GM12801 (cell line): Measurements from ENCODE around the gene ZNF575.

ENCODE experiments used
- TF ChIP-seq, protein P1 (sequence below): IDR thresholded peaks from one replicate; pipeline ENCODE4 v1.5.1; 2011; ENCODE audit warnings: control low read depth; ENCODE audit not compliant: insufficient read length; ENCODE audit errors: extremely low read depth

ZNF575 gene

DNA sequence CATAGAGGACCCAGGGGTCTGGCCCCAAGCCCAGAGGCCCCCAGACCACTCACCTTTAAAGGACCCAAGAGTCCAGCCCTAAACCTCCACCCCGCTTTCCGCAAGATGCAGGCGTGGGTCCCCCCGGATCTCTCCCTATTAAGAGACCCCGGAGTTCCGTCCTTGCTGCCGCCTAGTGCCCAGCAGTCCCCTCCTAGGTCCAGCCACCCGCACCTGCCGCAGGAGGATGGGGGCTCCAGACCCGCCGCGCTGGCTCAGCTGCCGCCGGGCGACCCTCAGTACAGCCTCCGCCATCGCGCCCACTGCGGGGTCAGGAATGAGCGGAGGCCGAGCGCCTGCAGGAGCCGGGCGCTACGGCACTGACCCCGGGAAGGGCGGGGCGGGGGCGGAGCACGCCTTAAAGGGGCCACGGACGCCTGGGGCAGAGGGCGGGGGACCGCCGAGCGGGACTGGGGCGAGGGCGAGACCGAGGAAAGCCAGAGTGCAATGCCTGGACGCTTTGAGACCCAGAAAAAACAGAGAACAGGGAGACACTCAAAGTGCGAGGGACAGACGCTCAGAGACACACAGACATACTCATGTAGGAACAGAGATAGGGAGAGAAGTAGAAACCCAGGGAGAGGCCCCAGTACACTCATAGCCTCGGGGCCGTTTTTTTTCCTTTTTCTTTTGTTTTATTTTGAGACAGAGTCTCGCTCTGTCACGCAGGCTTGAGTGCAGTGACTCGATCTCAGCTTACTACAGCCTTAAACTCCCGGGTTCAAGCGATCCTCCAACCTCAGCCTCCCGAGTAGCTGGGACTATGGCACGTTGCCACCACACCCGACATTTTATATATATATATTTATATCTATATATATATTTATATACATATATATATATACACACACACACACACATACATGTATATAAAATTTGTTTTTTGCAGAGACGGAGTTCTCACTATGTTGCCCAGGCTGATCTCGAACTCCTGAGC lies 5.8 kb upstream of the ZNF575 start, which contains the start of gene ETHE1:
Gene ETHE1 (minus strand): TSS at position 318 of the 976 bp plus-strand sequence. CDS start 24 bp downstream, at position 294.
- TF ChIP-seq, protein P1, sequence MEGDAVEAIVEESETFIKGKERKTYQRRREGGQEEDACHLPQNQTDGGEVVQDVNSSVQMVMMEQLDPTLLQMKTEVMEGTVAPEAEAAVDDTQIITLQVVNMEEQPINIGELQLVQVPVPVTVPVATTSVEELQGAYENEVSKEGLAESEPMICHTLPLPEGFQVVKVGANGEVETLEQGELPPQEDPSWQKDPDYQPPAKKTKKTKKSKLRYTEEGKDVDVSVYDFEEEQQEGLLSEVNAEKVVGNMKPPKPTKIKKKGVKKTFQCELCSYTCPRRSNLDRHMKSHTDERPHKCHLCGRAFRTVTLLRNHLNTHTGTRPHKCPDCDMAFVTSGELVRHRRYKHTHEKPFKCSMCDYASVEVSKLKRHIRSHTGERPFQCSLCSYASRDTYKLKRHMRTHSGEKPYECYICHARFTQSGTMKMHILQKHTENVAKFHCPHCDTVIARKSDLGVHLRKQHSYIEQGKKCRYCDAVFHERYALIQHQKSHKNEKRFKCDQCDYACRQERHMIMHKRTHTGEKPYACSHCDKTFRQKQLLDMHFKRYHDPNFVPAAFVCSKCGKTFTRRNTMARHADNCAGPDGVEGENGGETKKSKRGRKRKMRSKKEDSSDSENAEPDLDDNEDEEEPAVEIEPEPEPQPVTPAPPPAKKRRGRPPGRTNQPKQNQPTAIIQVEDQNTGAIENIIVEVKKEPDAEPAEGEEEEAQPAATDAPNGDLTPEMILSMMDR, result no peak

DNA sequence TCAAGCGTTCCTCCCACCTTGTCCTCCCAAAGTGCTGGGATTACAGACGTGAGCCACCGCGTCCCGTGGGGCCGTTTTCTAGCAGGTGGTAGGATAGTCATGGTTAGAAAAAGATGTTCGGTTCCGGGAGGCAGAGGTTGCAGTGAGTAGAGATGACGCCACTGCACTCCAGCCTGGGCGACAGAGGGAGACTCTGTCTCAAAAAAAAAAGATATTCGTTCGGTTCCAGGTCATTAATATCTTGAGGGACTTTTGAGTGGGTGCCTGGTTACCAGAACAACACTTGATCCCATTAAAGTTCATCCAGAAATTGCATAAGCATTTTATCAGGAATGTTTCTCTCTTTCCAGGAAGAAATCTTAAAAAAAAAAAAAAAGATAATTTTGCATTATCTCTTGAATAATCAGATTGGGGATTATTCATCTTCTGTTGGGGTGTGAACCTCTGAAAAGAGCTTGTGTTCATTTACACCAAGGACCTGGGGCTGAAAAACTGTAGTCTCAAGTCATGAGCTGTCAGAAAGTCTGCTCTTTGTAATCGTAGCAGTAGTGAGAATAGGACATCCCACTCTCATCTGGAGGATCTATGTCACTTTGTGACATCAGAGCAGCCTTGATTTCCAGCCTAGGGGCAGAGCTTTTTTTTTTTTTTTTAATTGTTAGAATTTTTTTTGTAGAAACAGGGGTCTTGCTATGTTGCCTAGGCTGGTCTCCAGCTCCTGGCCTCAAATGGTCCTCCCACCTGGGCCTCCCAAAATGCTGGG lies 4.9 kb upstream of the ZNF575 start:
- TF ChIP-seq, protein P1, result no peak

DNA sequence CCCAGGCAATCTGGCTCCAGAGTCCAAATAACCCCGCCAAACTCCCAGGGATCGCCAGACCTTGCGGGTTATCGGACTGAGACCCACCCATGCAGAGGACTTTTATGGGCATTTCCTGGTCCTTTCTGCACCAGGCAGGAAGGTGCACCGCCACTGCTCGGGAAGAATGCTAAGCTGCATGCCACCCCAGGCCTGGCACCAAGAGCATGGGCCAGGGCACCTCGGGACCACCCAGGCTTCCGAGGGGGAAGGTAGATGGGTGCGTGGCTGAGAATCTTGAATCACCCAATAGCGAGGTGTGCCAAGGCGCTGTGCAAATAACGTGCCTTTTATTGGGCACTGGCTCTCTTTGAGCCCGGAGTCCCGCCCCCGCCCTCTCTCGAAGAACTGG lies 422 bp upstream of the ZNF575 start:
- TF ChIP-seq, protein P1, result no peak

DNA sequence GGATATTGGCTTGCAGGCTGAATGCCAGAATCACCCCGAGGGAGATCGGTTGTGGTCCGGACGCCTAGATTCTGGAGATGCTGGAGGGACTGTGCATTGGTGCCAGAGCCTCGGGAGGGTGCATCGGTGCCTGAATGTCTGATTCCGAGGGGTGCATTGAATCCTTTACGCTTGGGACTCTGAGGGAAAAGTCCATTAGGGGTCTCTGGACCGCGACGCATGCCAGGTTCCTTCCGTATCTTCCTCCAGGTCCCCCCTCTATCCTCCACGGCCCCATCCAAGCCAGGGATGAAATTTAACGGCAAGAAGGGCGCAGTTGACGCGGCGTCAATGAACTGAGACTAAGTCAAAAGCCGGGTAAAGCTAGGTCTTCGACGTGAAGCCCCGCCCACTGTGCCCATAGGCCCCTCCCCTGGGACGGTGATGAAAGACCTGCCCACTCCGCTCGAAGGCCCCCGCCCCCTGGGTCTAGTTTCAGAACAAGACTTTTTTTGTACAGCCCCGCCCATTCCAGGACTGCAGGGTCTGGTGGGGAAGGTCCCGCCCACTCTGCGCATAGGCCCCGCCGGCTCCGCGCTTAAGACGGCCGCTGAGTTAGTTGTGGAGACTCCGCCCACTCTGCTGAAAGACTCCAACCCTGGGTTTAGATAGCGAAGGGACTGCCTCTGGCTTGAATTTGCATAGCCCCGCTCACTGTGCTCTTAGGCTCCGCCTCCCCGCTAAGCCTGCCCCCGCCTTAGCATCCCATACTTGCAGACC lies 737 bp downstream of the ZNF575 start:
- TF ChIP-seq, protein P1, result no peak

DNA sequence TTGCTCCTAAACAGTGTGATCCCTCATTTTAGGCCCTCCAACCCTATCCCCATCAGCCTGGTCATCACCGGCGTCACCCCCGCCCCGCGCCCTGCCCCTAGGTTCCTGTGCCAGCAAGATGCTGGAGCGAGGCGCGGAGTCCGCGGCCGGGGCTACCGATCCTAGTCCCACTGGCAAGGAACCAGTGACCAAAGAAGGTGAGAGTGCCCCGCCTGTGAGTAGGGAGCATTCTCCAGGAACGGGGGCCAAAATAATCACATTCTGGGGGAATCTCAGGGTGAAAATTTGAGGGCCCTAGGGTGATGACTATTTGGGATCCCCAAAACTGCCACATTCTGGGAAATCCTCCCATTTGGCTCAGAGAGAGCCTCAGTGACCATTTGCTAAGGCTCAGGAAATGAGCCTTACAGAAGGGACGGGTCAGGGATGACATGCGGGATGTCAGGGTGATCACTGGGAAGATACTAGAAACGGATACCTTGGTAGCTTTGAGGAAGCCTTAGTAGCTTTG lies 1.4 kb downstream of the ZNF575 start:
- TF ChIP-seq, protein P1, result no peak

DNA sequence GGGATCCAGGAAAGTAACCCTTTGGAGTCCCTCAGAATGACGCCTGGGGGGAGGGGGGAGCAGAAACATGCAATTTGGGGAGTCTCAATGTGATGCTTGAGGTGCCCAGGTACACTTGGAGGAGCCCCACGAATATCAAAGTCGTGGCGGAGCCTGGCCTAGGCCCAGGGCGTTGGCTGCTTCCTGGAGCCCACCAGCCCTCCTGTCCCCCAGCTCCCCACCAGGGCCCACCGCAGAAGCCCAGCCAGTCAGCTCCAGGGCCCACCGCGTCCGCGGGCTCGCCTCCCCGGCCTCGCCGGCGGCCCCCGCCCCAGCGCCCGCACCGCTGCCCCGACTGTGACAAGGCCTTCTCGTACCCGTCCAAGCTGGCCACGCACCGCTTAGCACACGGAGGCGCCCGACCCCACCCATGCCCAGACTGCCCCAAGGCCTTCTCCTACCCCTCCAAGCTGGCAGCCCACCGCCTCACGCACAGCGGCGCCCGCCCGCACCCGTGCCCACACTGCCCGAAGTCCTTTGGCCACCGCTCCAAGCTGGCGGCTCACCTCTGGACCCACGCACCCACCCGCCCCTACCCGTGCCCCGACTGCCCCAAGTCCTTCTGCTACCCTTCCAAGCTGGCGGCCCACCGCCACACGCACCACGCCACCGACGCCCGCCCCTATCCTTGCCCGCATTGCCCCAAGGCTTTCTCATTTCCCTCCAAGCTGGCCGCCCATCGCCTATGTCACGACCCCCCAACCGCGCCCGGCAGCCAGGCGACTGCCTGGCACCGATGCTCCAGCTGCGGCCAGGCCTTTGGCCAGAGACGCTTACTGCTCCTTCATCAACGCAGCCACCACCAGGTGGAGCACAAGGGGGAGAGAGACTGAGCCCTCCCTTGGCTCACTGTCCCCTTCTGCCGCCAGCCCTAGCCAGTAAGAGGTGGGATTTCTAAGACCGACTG lies 2.1 kb downstream of the ZNF575 start:
- TF ChIP-seq, protein P1, result no peak
